Tibial nerve (tissue), 4 donors: ENCODE data around the gene STRBP.

Source experiments
- CTCF ChIP-seq, 5 experiments: fragments of 200-600 bp in 3 of 5; fragments of 450-650 bp in 2 of 5; sonication (generic) in 3 of 5; IDR thresholded peaks; one replicate each; pipeline ENCODE4 v1.5.1; 2016 to 2019; ENCODE audit warnings: antibody characterized with exemption in 5 of 5, mild to moderate bottlenecking in 3 of 5, moderate library complexity in 2 of 5
- EP300 ChIP-seq, 2 donors: sonication (generic); formaldehyde crosslinking; IDR thresholded peaks; one replicate each; pipeline ENCODE4 v1.6.1; 2017; ENCODE audit warnings: antibody characterized with exemption in 2 of 2, mild to moderate bottlenecking in 1 of 2
- POLR2A ChIP-seq, 2 donors: fragments of 450-650 bp; IDR thresholded peaks; one replicate each; pipeline ENCODE4 v1.6.1; 2017; ENCODE audit warnings: antibody characterized with exemption in 2 of 2, mild to moderate bottlenecking in 2 of 2, moderate library complexity in 2 of 2

DNA sequence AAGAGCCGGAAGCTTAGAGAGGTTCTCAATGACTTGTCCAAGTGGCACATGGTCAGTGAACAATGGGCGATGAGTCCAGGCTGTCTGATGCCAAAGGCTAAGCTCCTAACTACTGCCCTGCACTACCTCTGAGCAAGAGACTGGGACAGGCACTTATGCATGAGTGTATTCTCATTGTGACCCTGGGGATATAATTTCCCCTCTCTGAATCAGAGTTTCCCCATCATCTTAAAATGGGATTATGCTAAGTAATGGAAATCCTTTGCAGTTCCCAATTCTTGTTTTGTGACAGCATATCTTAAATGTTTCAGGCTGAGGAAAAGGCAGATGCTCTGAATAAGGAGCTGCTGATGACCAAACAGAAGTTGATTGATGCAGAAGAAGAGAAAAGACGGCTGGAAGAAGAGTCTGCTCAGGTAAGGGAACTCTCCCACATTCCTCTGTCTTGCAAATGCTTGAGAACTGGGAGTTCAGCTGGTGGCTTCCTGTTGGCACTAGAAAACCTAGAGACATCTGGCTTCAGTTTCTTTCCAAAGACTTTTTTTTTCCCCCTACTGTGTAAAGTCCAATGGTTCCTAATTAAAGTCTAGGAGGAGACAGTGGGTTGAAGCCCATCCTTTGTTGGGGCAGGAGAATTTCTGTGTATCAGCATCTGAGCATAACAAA lies 170.8 kb downstream of the STRBP start:
- no peak for TF ChIP-seq CTCF (IDR thresholded peaks at IDR 0.05)
- TF ChIP-seq POLR2A (IDR thresholded peaks at IDR 0.05) = no peak
- TF ChIP-seq EP300 (IDR thresholded peaks at IDR 0.05) = no peak
